GM20431 (cell line): ENCODE results near the gene AUTS2.
"Not testable (repeated sequence)": the region's sequence is repeated elsewhere in the genome, so short reads cannot be mapped to it uniquely, and the experiment has no call there.

ENCODE experiments used
- in situ Hi-C: fragments of 300-500 bp; cut with MseI, MboI; formaldehyde crosslinking; loops from one replicate; pipeline ENCODE4 v1.15.0; 2020; ENCODE audit warnings: low sequenced_read_pairs; ENCODE audit not compliant: unreplicated experiment

Gene AUTS2

GRCh38 chr7:70727861-70728260, 1129.6 kb downstream of the AUTS2 start:
- in situ Hi-C loops: no loop called here

GRCh38 chr7:70728872-70729552, 1130.7 kb downstream of the AUTS2 start:
- in situ Hi-C loops: no loop called here

GRCh38 chr7:70729553-70730157, 1131.4 kb downstream of the AUTS2 start:
- in situ Hi-C loops: not testable (repeated sequence)

GRCh38 chr7:70730451-70731110, 1132.3 kb downstream of the AUTS2 start:
- in situ Hi-C loops: no loop called here

- in situ Hi-C loops: no loop called here
Measured at GRCh38 chr7:70733090-70733489, 1134.8 kb downstream of the AUTS2 start.

- in situ Hi-C loops: no loop called here
Measured at GRCh38 chr7:70734411-70734810, 1136.1 kb downstream of the AUTS2 start.

GRCh38 chr7:70735313-70735712, 1137.0 kb downstream of the AUTS2 start:
- in situ Hi-C loops: no loop called here

GRCh38 chr7:70736715-70737460, 1138.6 kb downstream of the AUTS2 start:
- in situ Hi-C loops: no loop called here

- in situ Hi-C loops: no loop called here
Measured at GRCh38 chr7:70738151-70738885, 1140.0 kb downstream of the AUTS2 start.

GRCh38 chr7:70739646-70740210, 1141.5 kb downstream of the AUTS2 start:
- in situ Hi-C loops: no loop called here

GRCh38 chr7:70741666-70742065, 1143.4 kb downstream of the AUTS2 start:
- in situ Hi-C loops: no loop called here

- in situ Hi-C loops: no loop called here
Measured at GRCh38 chr7:70743531-70744325, 1145.5 kb downstream of the AUTS2 start.

- in situ Hi-C loops: no loop called here
Measured at GRCh38 chr7:70744492-70744891, 1146.2 kb downstream of the AUTS2 start.

GRCh38 chr7:70749831-70750230, 1151.6 kb downstream of the AUTS2 start:
- in situ Hi-C loops: no loop called here

- in situ Hi-C loops: no loop called here
Measured at GRCh38 chr7:70751895-70752294, 1153.6 kb downstream of the AUTS2 start.

- in situ Hi-C loops: no loop called here
Measured at GRCh38 chr7:70752794-70753241, 1154.5 kb downstream of the AUTS2 start.

- in situ Hi-C loops: no loop called here
Measured at GRCh38 chr7:70756789-70757188, 1158.5 kb downstream of the AUTS2 start.

- in situ Hi-C loops: no loop called here
Measured at GRCh38 chr7:70758646-70759045, 1160.4 kb downstream of the AUTS2 start.

- in situ Hi-C loops: no loop called here
Measured at GRCh38 chr7:70759674-70760073, 1161.4 kb downstream of the AUTS2 start.
